Smooth muscle cell (in vitro differentiated cells): ENCODE data around the gene LRRC32. TPM values are rescaled to one million over a fixed set of nuclear protein-coding genes. Genes with fewer than 3 reads are reported as not detected.
"Not testable (repeated sequence)": the region's sequence is repeated elsewhere in the genome, so short reads cannot be mapped to it uniquely, and the experiment has no call there.

Experiments
- DNase-seq: peaks from one replicate; lab custom pipeline; 2025; ENCODE audit not compliant: unreplicated experiment; lab: John Stamatoyannopoulos, UW
- H2AFZ ChIP-seq: fragments of 200-600 bp; sonication (generic); 2 replicates; pipeline ENCODE4 v1.6.0; 2016; ENCODE audit warnings: antibody characterized with exemption, low read depth, mild to moderate bottlenecking
- H3F3A ChIP-seq: fragments of 200-600 bp; sonication (generic); 2 replicates; pipeline ENCODE4 v1.6.0; 2017; ENCODE audit warnings: antibody characterized with exemption, low read depth
- H3K27ac ChIP-seq: fragments of 200-600 bp; sonication (generic); 2 replicates; pipeline ENCODE4 v1.5.1; 2016; ENCODE audit warnings: low read depth, mild to moderate bottlenecking
- H3K27me3 ChIP-seq: fragments of 200-600 bp; sonication (generic); 2 replicates; pipeline ENCODE4 v1.6.1; 2016; ENCODE audit warnings: low read depth, mild to moderate bottlenecking
- H3K36me3 ChIP-seq: fragments of 200-600 bp; sonication (generic); 2 replicates; pipeline ENCODE4 v1.5.1; 2016; ENCODE audit warnings: low read depth
- H3K4me1 ChIP-seq: fragments of 200-600 bp; sonication (generic); 2 replicates; pipeline ENCODE4 v1.5.1; 2016; ENCODE audit warnings: low read depth
- H3K4me2 ChIP-seq: fragments of 200-600 bp; sonication (generic); 2 replicates; pipeline ENCODE4 v1.6.0; 2016; ENCODE audit warnings: mild to moderate bottlenecking
- H3K4me3 ChIP-seq: fragments of 200-600 bp; sonication (generic); 2 replicates; pipeline ENCODE4 v1.5.1; 2016; ENCODE audit warnings: mild to moderate bottlenecking
- H3K79me2 ChIP-seq: fragments of 200-600 bp; sonication (generic); 2 replicates; pipeline ENCODE4 v1.6.0; 2016; ENCODE audit warnings: low read depth, mild to moderate bottlenecking
- H3K9ac ChIP-seq: fragments of 200-600 bp; sonication (generic); 2 replicates; pipeline ENCODE4 v1.6.0; 2016; ENCODE audit warnings: low read depth
- H3K9me3 ChIP-seq: fragments of 200-600 bp; sonication (generic); replicated peaks from 2 replicates; pipeline ENCODE4 v1.5.1; 2016; ENCODE audit warnings: low read depth
- H4K20me1 ChIP-seq: fragments of 200-600 bp; sonication (generic); 2 replicates; pipeline ENCODE4 v1.6.0; 2016; ENCODE audit warnings: low read depth
- WGBS: methylation state at CpG from one replicate; pipeline ENCODE4 v1.1.7; 2016; ENCODE audit warnings: low lambda C conversion rate; 5-methylcytosine and 5-hydroxymethylcytosine counted together
- polyA plus RNA-seq: library from polyadenylated mRNA; unstranded; fragments of >200 nt; fragmentation: Nextera tagmentation; extraction: Ambion mirVana; gene quantifications from 2 replicates; pipeline ENCODE4 v1.2.1, GENCODE V29; 2016
- total RNA-seq: library from RNA; depleted of rRNA; stranded (reverse); fragments of >200 nt; gene quantifications from 2 replicates; pipeline ENCODE4 v1.2.3, GENCODE V29; 2014
- TF ChIP-seq, protein P1 (sequence below): fragments of 200-600 bp; sonication (generic); IDR thresholded peaks from 2 replicates; pipeline ENCODE4 v1.5.1; 2017; ENCODE audit warnings: borderline replicate concordance, mild to moderate bottlenecking, antibody characterized with exemption; ENCODE audit not compliant: insufficient read depth, poor library complexity, severe bottlenecking

The LRRC32 gene
- total and polyA plus RNA-seq, 2 experiments from 2014 or later = 171 to 444 TPM

DNA sequence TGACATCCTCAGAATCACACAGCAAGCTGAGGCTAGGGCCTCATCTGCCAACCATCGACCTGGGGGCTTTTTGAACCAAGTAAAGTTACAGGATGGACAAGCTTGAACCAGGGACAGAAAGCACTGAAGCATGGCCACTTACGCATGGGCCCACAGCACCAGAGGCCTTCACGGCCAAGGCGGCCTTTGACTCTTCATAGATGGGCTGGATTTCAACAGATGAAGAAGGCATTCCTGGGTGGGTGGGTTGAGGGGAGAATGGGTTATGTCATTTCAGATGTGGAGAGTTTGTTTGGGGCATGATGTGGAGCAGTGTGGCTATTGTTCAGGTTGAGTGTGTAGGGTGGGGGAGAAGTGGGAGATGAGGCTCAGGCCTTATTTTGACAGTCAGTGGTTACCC is 60.2 kb downstream of the LRRC32 start:
- no peaks in the 10 kb centered on the region for H3K9me3 ChIP-seq
- H2AFZ ChIP-seq = no peak overlapping the region
- H3K27me3 ChIP-seq = no peaks in the 10 kb centered on the region
- TF ChIP-seq, protein P1, sequence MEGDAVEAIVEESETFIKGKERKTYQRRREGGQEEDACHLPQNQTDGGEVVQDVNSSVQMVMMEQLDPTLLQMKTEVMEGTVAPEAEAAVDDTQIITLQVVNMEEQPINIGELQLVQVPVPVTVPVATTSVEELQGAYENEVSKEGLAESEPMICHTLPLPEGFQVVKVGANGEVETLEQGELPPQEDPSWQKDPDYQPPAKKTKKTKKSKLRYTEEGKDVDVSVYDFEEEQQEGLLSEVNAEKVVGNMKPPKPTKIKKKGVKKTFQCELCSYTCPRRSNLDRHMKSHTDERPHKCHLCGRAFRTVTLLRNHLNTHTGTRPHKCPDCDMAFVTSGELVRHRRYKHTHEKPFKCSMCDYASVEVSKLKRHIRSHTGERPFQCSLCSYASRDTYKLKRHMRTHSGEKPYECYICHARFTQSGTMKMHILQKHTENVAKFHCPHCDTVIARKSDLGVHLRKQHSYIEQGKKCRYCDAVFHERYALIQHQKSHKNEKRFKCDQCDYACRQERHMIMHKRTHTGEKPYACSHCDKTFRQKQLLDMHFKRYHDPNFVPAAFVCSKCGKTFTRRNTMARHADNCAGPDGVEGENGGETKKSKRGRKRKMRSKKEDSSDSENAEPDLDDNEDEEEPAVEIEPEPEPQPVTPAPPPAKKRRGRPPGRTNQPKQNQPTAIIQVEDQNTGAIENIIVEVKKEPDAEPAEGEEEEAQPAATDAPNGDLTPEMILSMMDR = no peak
- no peaks in the 10 kb centered on the region for H3K36me3 ChIP-seq
- H3K9ac ChIP-seq = no peak overlapping the region
- H3K79me2 ChIP-seq = no peaks in the 10 kb centered on the region
- no peaks in the 10 kb centered on the region for H4K20me1 ChIP-seq
- H3K4me3 ChIP-seq = no peak overlapping the region
- no peak overlapping the region for H3K27ac ChIP-seq
- no peaks in the 10 kb centered on the region for H3F3A ChIP-seq
- no peak for DNase-seq
- WGBS = 97% methylated on average over 4 of the region's 4 CpGs
- H3K4me1 ChIP-seq = peaks cover 3% of the 10 kb centered on the region
- no peak overlapping the region for H3K4me2 ChIP-seq

DNA sequence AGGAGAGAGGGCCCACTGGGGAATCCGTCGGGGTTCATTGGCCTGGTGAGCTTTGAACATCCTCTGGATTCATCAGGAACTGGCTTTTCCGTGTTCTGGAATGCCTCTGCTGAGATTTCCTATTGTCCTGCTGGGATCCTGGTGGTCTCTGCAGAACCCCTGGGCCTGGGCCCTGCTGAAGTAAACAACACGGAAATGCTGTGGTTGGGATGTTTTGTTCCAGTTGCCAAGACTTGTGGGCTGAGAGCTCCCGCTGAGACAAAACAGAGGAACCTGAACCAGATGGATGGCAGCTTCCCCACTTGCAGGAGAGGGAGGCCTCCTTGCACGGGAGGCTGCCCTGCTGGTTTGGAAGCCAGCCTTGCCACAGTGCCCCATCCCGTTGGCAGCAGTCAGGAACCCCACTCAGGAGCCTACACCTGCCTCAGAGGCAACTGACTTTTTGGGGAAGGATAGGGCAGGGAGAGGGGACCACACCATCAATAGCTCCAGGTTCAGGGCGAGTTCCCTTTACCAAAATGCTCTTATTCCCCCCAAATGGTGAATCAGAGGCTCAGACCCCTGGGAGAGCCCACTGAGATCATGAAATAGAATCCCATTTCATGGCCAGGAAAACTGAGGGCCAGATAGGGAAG is 60.7 kb downstream of the LRRC32 start:
- Histone ChIP-seq H3K27ac (no peak overlapping the region), H3K9ac (no peak overlapping the region), H3K9me3 (no peaks in the 10 kb centered on the region), H3K27me3 (no peaks in the 10 kb centered on the region), H4K20me1 (no peaks in the 10 kb centered on the region), H3K36me3 (no peaks in the 10 kb centered on the region), H3K79me2 (no peaks in the 10 kb centered on the region), H3K4me1 (peaks cover 3% of the 10 kb centered on the region), H3F3A (no peaks in the 10 kb centered on the region), H3K4me2 (no peak overlapping the region), H3K4me3 (no peak overlapping the region), H2AFZ (no peak overlapping the region)
- 64% methylated on average over 8 of the region's 8 CpGs for WGBS
- TF ChIP-seq, protein P1 = no peak
- no peak for DNase-seq

DNA sequence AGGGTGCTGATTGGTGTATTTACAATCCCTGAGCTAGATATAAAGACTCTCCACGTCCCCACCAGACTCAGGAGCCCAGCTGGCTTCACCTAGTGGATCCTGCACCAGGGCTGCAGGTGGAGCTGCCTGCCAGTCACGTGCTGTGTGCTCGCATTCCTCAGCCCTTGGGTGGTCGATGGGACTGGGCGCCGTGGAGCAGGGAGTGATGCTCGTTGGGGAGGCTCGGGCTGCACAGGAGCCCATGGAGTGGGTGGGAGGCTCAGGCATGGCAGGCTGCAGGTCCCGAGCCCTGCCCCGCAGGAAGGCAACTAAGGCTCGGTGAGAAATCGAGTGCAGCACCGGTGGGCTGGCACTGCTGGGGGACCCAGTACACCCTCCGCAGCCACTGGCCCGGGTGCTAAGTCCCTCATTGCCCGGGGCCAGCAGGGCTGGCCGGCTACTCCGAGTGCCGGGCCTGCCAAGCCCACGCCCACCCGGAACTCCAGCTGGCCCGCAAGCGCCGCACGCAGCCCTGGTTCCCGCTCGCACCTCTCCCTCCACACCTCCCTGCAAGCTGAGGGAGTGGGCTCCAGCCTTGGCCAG is 61.6 kb downstream of the LRRC32 start:
- H3K36me3 ChIP-seq, H3K4me2 ChIP-seq, H3K79me2 ChIP-seq, H3K27ac ChIP-seq, H3K4me3 ChIP-seq, H2AFZ ChIP-seq, H3K9ac ChIP-seq, H3K4me1 ChIP-seq, H3K27me3 ChIP-seq, H4K20me1 ChIP-seq, DNase-seq, H3F3A ChIP-seq, H3K9me3 ChIP-seq: not testable (repeated sequence)
- WGBS = 97% methylated on average over 16 of the region's 27 CpGs

DNA sequence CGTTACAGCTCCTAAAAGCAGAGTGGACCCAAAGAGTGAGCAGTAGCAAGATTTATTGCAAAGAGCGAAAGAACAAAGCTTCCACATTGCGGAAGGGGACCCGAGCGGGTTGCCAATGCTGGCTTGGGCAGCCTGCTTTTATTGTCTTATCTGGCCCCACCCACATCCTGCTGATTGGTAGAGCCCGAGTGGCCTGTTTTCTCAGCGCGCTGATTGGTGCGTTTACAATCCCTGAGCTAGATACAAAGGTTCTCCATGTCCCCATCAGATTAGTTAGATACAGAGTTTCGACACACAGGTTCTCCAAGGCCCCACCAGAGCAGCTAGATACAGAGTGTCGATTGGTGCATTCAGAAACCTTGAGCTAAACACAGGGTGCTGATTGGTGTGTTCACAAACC is 62.3 kb downstream of the LRRC32 start:
- not testable (repeated sequence) for H4K20me1 ChIP-seq, H3K79me2 ChIP-seq, H3K27ac ChIP-seq, H3K4me2 ChIP-seq, H3K9ac ChIP-seq, H3K4me3 ChIP-seq, H3K36me3 ChIP-seq, DNase-seq, H2AFZ ChIP-seq, H3K27me3 ChIP-seq, H3F3A ChIP-seq, H3K9me3 ChIP-seq, H3K4me1 ChIP-seq
- 98% methylated on average over 11 of the region's 11 CpGs for WGBS

Other genes starting within 250 kb of the LRRC32 start
- 26.0 and 73.3 TPM in 2 replicates for gene EMSY, start 225.7 kb downstream of the LRRC32 start, total RNA-seq
- 11.5 and 14.5 TPM in 2 replicates for gene EMSY, start 225.7 kb downstream of the LRRC32 start, polyA plus RNA-seq
- gene TSKU, start 112.6 kb upstream of the LRRC32 start, total RNA-seq = 75.2 and 76.5 TPM in 2 replicates
- 122 and 144 TPM in 2 replicates for gene TSKU, start 112.6 kb upstream of the LRRC32 start, polyA plus RNA-seq
- gene ACER3, start 190.2 kb upstream of the LRRC32 start, total RNA-seq = 16.8 and 25.7 TPM in 2 replicates
- 6.8 and 14.0 TPM in 2 replicates for gene ACER3, start 190.2 kb upstream of the LRRC32 start, polyA plus RNA-seq